ENCODE data around the gene WWOX. TPM values are rescaled to one million over a fixed set of nuclear protein-coding genes. Genes with fewer than 3 reads are reported as not detected.

WWOX gene
- total RNA-seq, 1 donor from 2014 or later = 43.2 TPM

- peaks cover 16% of the 10 kb centered on the region for H3K36me3 Mint-ChIP-seq (ENCODE audit: insufficient read depth)
- no peak for TF ChIP-seq CTCF (IDR thresholded peaks at IDR 0.05; ENCODE audit: unreplicated experiment)
- H3K27me3 Mint-ChIP-seq = no peaks in the 10 kb centered on the region
- DNase-seq (ENCODE audit: low spot score, unreplicated experiment) = no peak
- H3K4me1 Mint-ChIP-seq (ENCODE audit: low read depth) = peaks cover 11% of the 10 kb centered on the region
- no peak overlapping the region for H3K27ac Mint-ChIP-seq
- peaks cover 3% of the 10 kb centered on the region for H3K9me3 Mint-ChIP-seq (ENCODE audit: low read depth)
- H3K4me3 Mint-ChIP-seq (ENCODE audit: low read depth) = no peak overlapping the region
Measured at GRCh38 chr16:78436846-78437245, 337.4 kb downstream of the WWOX start.

GRCh38 chr16:78437352-78437968, 338.0 kb downstream of the WWOX start:
- H3K27me3 Mint-ChIP-seq = no peaks in the 10 kb centered on the region
- peaks cover 3% of the 10 kb centered on the region for H3K9me3 Mint-ChIP-seq (ENCODE audit: low read depth)

GRCh38 chr16:78438219-78438618, 338.8 kb downstream of the WWOX start:
- no peaks in the 10 kb centered on the region for H3K27me3 Mint-ChIP-seq
- no peak for TF ChIP-seq CTCF (IDR thresholded peaks at IDR 0.05; ENCODE audit: unreplicated experiment)
- no peak overlapping the region for H3K4me3 Mint-ChIP-seq (ENCODE audit: low read depth)
- H3K36me3 Mint-ChIP-seq (ENCODE audit: insufficient read depth) = peaks cover 7% of the 10 kb centered on the region
- no peak for DNase-seq (ENCODE audit: low spot score, unreplicated experiment)
- H3K27ac Mint-ChIP-seq = no peak overlapping the region
- peaks cover 11% of the 10 kb centered on the region for H3K4me1 Mint-ChIP-seq (ENCODE audit: low read depth)
- H3K9me3 Mint-ChIP-seq (ENCODE audit: low read depth) = peaks cover 3% of the 10 kb centered on the region

More at GRCh38 chr16:78437352-78437968, 338.0 kb downstream of the WWOX start:
- no peak for DNase-seq (ENCODE audit: low spot score, unreplicated experiment)
- no peak overlapping the region for H3K4me3 Mint-ChIP-seq (ENCODE audit: low read depth)
- peak; percentile 90 for TF ChIP-seq CTCF (IDR thresholded peaks at IDR 0.05; ENCODE audit: unreplicated experiment)
- peaks cover 14% of the 10 kb centered on the region for H3K36me3 Mint-ChIP-seq (ENCODE audit: insufficient read depth)
- H3K4me1 Mint-ChIP-seq (ENCODE audit: low read depth) = peaks cover 11% of the 10 kb centered on the region
- no peak overlapping the region for H3K27ac Mint-ChIP-seq

- no peak for TF ChIP-seq CTCF (IDR thresholded peaks at IDR 0.05; ENCODE audit: unreplicated experiment)
- peaks cover 5% of the 10 kb centered on the region for H3K36me3 Mint-ChIP-seq (ENCODE audit: insufficient read depth)
Measured at GRCh38 chr16:78438632-78439031, 339.2 kb downstream of the WWOX start.

GRCh38 chr16:78439646-78440045, 340.2 kb downstream of the WWOX start:
- H3K9me3 Mint-ChIP-seq (ENCODE audit: low read depth) = no peaks in the 10 kb centered on the region
- H3K4me3 Mint-ChIP-seq (ENCODE audit: low read depth) = no peak overlapping the region
- no peaks in the 10 kb centered on the region for H3K27me3 Mint-ChIP-seq
- H3K27ac Mint-ChIP-seq = no peak overlapping the region
- TF ChIP-seq CTCF (IDR thresholded peaks at IDR 0.05; ENCODE audit: unreplicated experiment) = no peak
- peaks cover 21% of the 10 kb centered on the region for H3K4me1 Mint-ChIP-seq (ENCODE audit: low read depth)
- no peak for DNase-seq (ENCODE audit: low spot score, unreplicated experiment)
- peaks cover 2% of the 10 kb centered on the region for H3K36me3 Mint-ChIP-seq (ENCODE audit: insufficient read depth)

More at GRCh38 chr16:78438632-78439031, 339.2 kb downstream of the WWOX start:
- peaks cover 3% of the 10 kb centered on the region for H3K9me3 Mint-ChIP-seq (ENCODE audit: low read depth)
- no peaks in the 10 kb centered on the region for H3K27me3 Mint-ChIP-seq
- no peak overlapping the region for H3K4me3 Mint-ChIP-seq (ENCODE audit: low read depth)
- H3K4me1 Mint-ChIP-seq (ENCODE audit: low read depth) = peaks cover 14% of the 10 kb centered on the region
- H3K27ac Mint-ChIP-seq = no peak overlapping the region
- DNase-seq (ENCODE audit: low spot score, unreplicated experiment) = no peak
